ENCODE data around the gene ZFAND5. TPM values are rescaled to one million over a fixed set of nuclear protein-coding genes. Genes with fewer than 3 reads are reported as not detected.

ZFAND5 gene
- total RNA-seq, 1 donor from 2014 or later: 218 TPM

GRCh38 chr9:72332351-72332750, 32.7 kb downstream of the ZFAND5 start:
- no peak for TF ChIP-seq CTCF (IDR thresholded peaks at IDR 0.05; ENCODE audit: partially characterized antibody, unreplicated experiment)
- H3K27me3 Mint-ChIP-seq (ENCODE audit: unreplicated experiment): no peaks in the 10 kb centered on the region
- no peak overlapping the region for H3K27ac Mint-ChIP-seq (ENCODE audit: unreplicated experiment)
- DNase-seq: no peak
- H3K4me3 Mint-ChIP-seq (ENCODE audit: unreplicated experiment): no peak overlapping the region
- H3K4me1 Mint-ChIP-seq (ENCODE audit: low read depth, unreplicated experiment): peaks cover 5% of the 10 kb centered on the region
- H3K9me3 Mint-ChIP-seq (ENCODE audit: unreplicated experiment): no peaks in the 10 kb centered on the region
- no peaks in the 10 kb centered on the region for H3K36me3 Mint-ChIP-seq (ENCODE audit: unreplicated experiment)

GRCh38 chr9:72327631-72328030, 37.4 kb downstream of the ZFAND5 start:
- no peak for DNase-seq
- no peaks in the 10 kb centered on the region for H3K4me1 Mint-ChIP-seq (ENCODE audit: low read depth, unreplicated experiment)
- TF ChIP-seq CTCF (IDR thresholded peaks at IDR 0.05; ENCODE audit: partially characterized antibody, unreplicated experiment): no peak
- H3K9me3 Mint-ChIP-seq (ENCODE audit: unreplicated experiment): peaks cover 3% of the 10 kb centered on the region
- H3K27me3 Mint-ChIP-seq (ENCODE audit: unreplicated experiment): no peaks in the 10 kb centered on the region
- no peak overlapping the region for H3K27ac Mint-ChIP-seq (ENCODE audit: unreplicated experiment)
- no peak overlapping the region for H3K4me3 Mint-ChIP-seq (ENCODE audit: unreplicated experiment)
- no peaks in the 10 kb centered on the region for H3K36me3 Mint-ChIP-seq (ENCODE audit: unreplicated experiment)

GRCh38 chr9:72326641-72327040, 38.4 kb downstream of the ZFAND5 start:
- H3K4me3 Mint-ChIP-seq (ENCODE audit: unreplicated experiment): no peak overlapping the region
- TF ChIP-seq CTCF (IDR thresholded peaks at IDR 0.05; ENCODE audit: partially characterized antibody, unreplicated experiment): no peak
- H3K36me3 Mint-ChIP-seq (ENCODE audit: unreplicated experiment): no peaks in the 10 kb centered on the region
- no peaks in the 10 kb centered on the region for H3K4me1 Mint-ChIP-seq (ENCODE audit: low read depth, unreplicated experiment)
- H3K9me3 Mint-ChIP-seq (ENCODE audit: unreplicated experiment): peaks cover 4% of the 10 kb centered on the region
- H3K27ac Mint-ChIP-seq (ENCODE audit: unreplicated experiment): no peak overlapping the region
- H3K27me3 Mint-ChIP-seq (ENCODE audit: unreplicated experiment): no peaks in the 10 kb centered on the region
- DNase-seq: no peak

GRCh38 chr9:72324974-72325373, 40.0 kb downstream of the ZFAND5 start:
- Mint-ChIP-seq H3K27me3 (ENCODE audit: unreplicated experiment) (no peaks in the 10 kb centered on the region), H3K4me1 (ENCODE audit: low read depth, unreplicated experiment) (no peaks in the 10 kb centered on the region), H3K4me3 (ENCODE audit: unreplicated experiment) (no peak overlapping the region), H3K27ac (ENCODE audit: unreplicated experiment) (no peak overlapping the region), H3K36me3 (ENCODE audit: unreplicated experiment) (no peaks in the 10 kb centered on the region), H3K9me3 (ENCODE audit: unreplicated experiment) (peaks cover 4% of the 10 kb centered on the region)
- DNase-seq: no peak
- no peak for TF ChIP-seq CTCF (IDR thresholded peaks at IDR 0.05; ENCODE audit: partially characterized antibody, unreplicated experiment)

GRCh38 chr9:72322678-72323077, 42.3 kb downstream of the ZFAND5 start:
- DNase-seq: no peak
- Mint-ChIP-seq H3K27me3 (ENCODE audit: unreplicated experiment) (no peaks in the 10 kb centered on the region), H3K4me1 (ENCODE audit: low read depth, unreplicated experiment) (no peaks in the 10 kb centered on the region), H3K27ac (ENCODE audit: unreplicated experiment) (no peak overlapping the region), H3K36me3 (ENCODE audit: unreplicated experiment) (no peaks in the 10 kb centered on the region), H3K9me3 (ENCODE audit: unreplicated experiment) (peaks cover 4% of the 10 kb centered on the region), H3K4me3 (ENCODE audit: unreplicated experiment) (no peak overlapping the region)
- TF ChIP-seq CTCF (IDR thresholded peaks at IDR 0.05; ENCODE audit: partially characterized antibody, unreplicated experiment): no peak
